HCT116 (cell line): Measurements from ENCODE around the gene KRT2. TPM values are rescaled to one million over a fixed set of nuclear protein-coding genes. Genes with fewer than 3 reads are reported as not detected.

ENCODE experiments used
- ATAC-seq: fragments of 200-7000 bp; cut with Tn5 transposase; 2 replicates; pipeline ENCODE4 v1.9.1; 2020; ENCODE audit warnings: mild to moderate bottlenecking, moderate library complexity
- BruUV-seq: library from RNA; stranded (reverse); fragments of 400-500 nt; replicated peaks from 2 replicates; lab custom pipeline; 2021; lab: Mats Ljungman, UMichigan
- CTCF ChIA-PET: fragments of 300-600 bp; sonication (Branson Sonifier 250); formaldehyde crosslinking; loops from one replicate; lab custom pipeline; 2021; ENCODE audit warnings: antibody characterized with exemption; lab: Charles Lee
- POLR2A ChIA-PET: fragments of 300-600, 350-600 bp; sonication (Branson Sonifier 250); formaldehyde crosslinking; loops from one replicate; lab custom pipeline; 2021; ENCODE audit warnings: antibody characterized with exemption; lab: Charles Lee
- RAD21 ChIA-PET, 2 experiments: fragments of 300-600 bp; sonication (Branson Sonifier 250); formaldehyde crosslinking; loops; one replicate each; lab custom pipeline; 2023; ENCODE audit warnings: low total read pairs in 2 of 2; ENCODE audit not compliant: uncharacterized antibody in 2 of 2, unreplicated experiment in 2 of 2, low non-redundant PET in 1 of 2; lab: Charles Lee
- DNase-seq: peaks from one replicate; pipeline ENCODE4 v3.0.0-alpha.2; 2010; ENCODE audit warnings: low read depth, low spot score
- H2AFZ ChIP-seq: fragments of 200-600 bp; shearing (Covaris generic), sonication (generic); 2 replicates; pipeline ENCODE4 v1.6.1; 2017; ENCODE audit warnings: low read depth, mixed run types, mixed read lengths, antibody characterized with exemption, low read length; ENCODE audit not compliant: poor library complexity, severe bottlenecking
- H3K27ac ChIP-seq: 2 replicates; pipeline ENCODE4 v1.5.1; 2012; ENCODE audit warnings: low read depth, low read length
- H3K27me3 ChIP-seq: fragments of 200-600 bp; sonication (generic); 2 replicates; pipeline ENCODE4 v1.6.1; 2016; ENCODE audit warnings: mixed run types, low read length, mixed read lengths; ENCODE audit not compliant: insufficient read depth
- H3K36me3 ChIP-seq, 2 experiments: fragments of 200-500 bp in 1 of 2; fragments of 200-600 bp in 1 of 2; sonication (Bioruptor generic) in 1 of 2; sonication (generic) in 1 of 2; 2 replicates each; pipeline versions ENCODE4 v1.5.1 to v1.6.1; 2014 to 2016; ENCODE audit warnings: low read length in 2 of 2, inconsistent platforms in 1 of 2, mixed read lengths in 1 of 2, mixed run types in 1 of 2; ENCODE audit not compliant: insufficient read depth in 2 of 2, control insufficient read depth in 1 of 2
- H3K4me1 ChIP-seq, 2 experiments: fragments of 200-600 bp in 1 of 2; sonication (generic) in 1 of 2; 2 replicates each; pipeline versions ENCODE4 v1.5.1 to v1.6.1; 2012 to 2017; ENCODE audit warnings: low read length in 2 of 2, inconsistent platforms in 1 of 2, mild to moderate bottlenecking in 1 of 2, mixed read lengths in 1 of 2, mixed run types in 1 of 2, moderate library complexity in 1 of 2; ENCODE audit not compliant: insufficient read depth in 2 of 2, control insufficient read depth in 1 of 2
- H3K4me2 ChIP-seq: fragments of 200-600 bp; sonication (generic); 2 replicates; pipeline ENCODE4 v1.6.1; 2017; ENCODE audit warnings: mixed run types, low read length, mixed read lengths
- H3K4me3 ChIP-seq, 2 experiments: fragments of 200-600 bp in 1 of 2; sonication (generic) in 1 of 2; replicated peaks in 1 of 2; 2 replicates each; pipeline ENCODE4 v1.5.1; 2011 to 2016; ENCODE audit warnings: low read length in 2 of 2, control low read depth in 1 of 2, low read depth in 1 of 2, mild to moderate bottlenecking in 1 of 2, mixed read lengths in 1 of 2, mixed run types in 1 of 2
- H3K79me2 ChIP-seq: fragments of 200-600 bp; sonication (generic); 2 replicates; pipeline ENCODE4 v1.6.1; 2017; ENCODE audit warnings: mild to moderate bottlenecking, mixed run types, low read length, moderate library complexity, mixed read lengths; ENCODE audit not compliant: insufficient read depth
- H3K9ac ChIP-seq: fragments of 200-600 bp; sonication (generic); 2 replicates; pipeline ENCODE4 v1.6.1; 2016; ENCODE audit warnings: low read length, mixed read lengths
- H3K9me2 ChIP-seq: fragments of 200-600 bp; sonication (generic), shearing (Covaris generic); 2 replicates; pipeline ENCODE4 v1.6.1; 2017; ENCODE audit warnings: mixed run types, mild to moderate bottlenecking, moderate library complexity; ENCODE audit not compliant: insufficient read depth
- H3K9me3 ChIP-seq, 2 experiments: fragments of 200-500 bp in 1 of 2; fragments of 200-600 bp in 1 of 2; sonication (Bioruptor generic) in 1 of 2; sonication (generic) in 1 of 2; 2 replicates each; pipeline ENCODE4 v1.6.1; 2014 to 2017; ENCODE audit warnings: low read length in 2 of 2, mixed read lengths in 2 of 2, inconsistent platforms in 1 of 2, low read depth in 1 of 2, mild to moderate bottlenecking in 1 of 2, mixed run types in 1 of 2, moderate library complexity in 1 of 2; ENCODE audit not compliant: control insufficient read depth in 1 of 2, insufficient read depth in 1 of 2
- H4K20me1 ChIP-seq: fragments of 200-600 bp; sonication (generic), shearing (Covaris generic); 2 replicates; pipeline ENCODE4 v1.6.1; 2017; ENCODE audit warnings: mixed run types, mild to moderate bottlenecking, moderate library complexity; ENCODE audit not compliant: insufficient read depth
- EZH2 ChIP-seq: fragments of 200-600 bp; sonication (generic); IDR thresholded peaks from 2 replicates; pipeline ENCODE4 v1.6.1; 2017; ENCODE audit warnings: antibody characterized with exemption, mixed run types
- YY1 ChIP-seq: IDR thresholded peaks from 2 replicates; pipeline ENCODE4 v1.6.1; 2011; ENCODE audit warnings: low read length, low read depth, moderate library complexity, mild to moderate bottlenecking; ENCODE audit not compliant: insufficient replicate concordance; ENCODE audit errors: extremely low read depth
- ZBTB33 ChIP-seq: IDR thresholded peaks from 2 replicates; pipeline ENCODE4 v1.6.1; 2011; ENCODE audit warnings: mild to moderate bottlenecking, low read length, moderate library complexity; ENCODE audit not compliant: insufficient replicate concordance; ENCODE audit errors: extremely low read depth
- ZNF274 ChIP-seq: fragments of 200-500 bp; sonication (Bioruptor generic); IDR thresholded peaks from 2 replicates; pipeline ENCODE4 v1.6.1; 2014; ENCODE audit warnings: mild to moderate bottlenecking, low read depth, low read length, inconsistent platforms
- intact Hi-C: fragments of 100-400 bp; cut with micrococcal nuclease; formaldehyde crosslinking; loops from 2 replicates; pipeline ENCODE4 v1.10.0; 2022
- total RNA-seq: library from RNA; stranded (reverse); gene quantifications from one replicate; pipeline ENCODE4 v1.2.1, GENCODE V29; 2021; ENCODE audit not compliant: unreplicated experiment
- TF ChIP-seq, protein P1 (sequence below): IDR thresholded peaks from 2 replicates; pipeline ENCODE4 v1.6.1; 2012
- TF ChIP-seq, protein P2 (sequence below), 3 experiments: fragments of 200-600 bp in 1 of 3; sonication (generic) in 1 of 3; IDR thresholded peaks in 2 of 3; conservative IDR thresholded peaks in 1 of 3; 2 replicates each; pipeline ENCODE4 v1.5.1; 2012 to 2017; ENCODE audit warnings: low read depth in 2 of 3, low read length in 2 of 3, antibody characterized with exemption in 1 of 3, borderline replicate concordance in 1 of 3, control low read depth in 1 of 3, mild to moderate bottlenecking in 1 of 3, mixed read lengths in 1 of 3, mixed run types in 1 of 3, moderate library complexity in 1 of 3; ENCODE audit not compliant: insufficient read depth in 1 of 3

Gene KRT2
- total RNA-seq, 1 experiment from 2014 or later, result not detected

GRCh38 chr12:52616680-52617402 is 35.2 kb downstream of the KRT2 start:
- no peak overlapping the region for H3K27ac ChIP-seq
- H3K9me2 ChIP-seq, result no peaks in the 10 kb centered on the region
- H3K9me3 ChIP-seq, result no peaks in the 10 kb centered on the region
- H3K9ac ChIP-seq, result no peak overlapping the region
- no peaks in the 10 kb centered on the region for H3K4me1 ChIP-seq
- no peaks in the 10 kb centered on the region for H3K27me3 ChIP-seq
- no peak overlapping the region for H2AFZ ChIP-seq
- no TSS peak for BruUV-seq
- CTCF ChIA-PET, result no interaction called here
- intact Hi-C loops, result no loop called here
- RAD21 ChIA-PET, result no interaction called here
- no peak overlapping the region for H3K4me3 ChIP-seq
- POLR2A ChIA-PET, result no interaction called here
- H4K20me1 ChIP-seq, result no peaks in the 10 kb centered on the region
- TF ChIP-seq, protein P1, sequence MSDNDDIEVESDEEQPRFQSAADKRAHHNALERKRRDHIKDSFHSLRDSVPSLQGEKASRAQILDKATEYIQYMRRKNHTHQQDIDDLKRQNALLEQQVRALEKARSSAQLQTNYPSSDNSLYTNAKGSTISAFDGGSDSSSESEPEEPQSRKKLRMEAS, result no peak
- TF ChIP-seq YY1 (no peak), ZBTB33 (no peak)
- TF ChIP-seq, all 23 proteins: peak for 0
- H3K4me2 ChIP-seq, result no peak overlapping the region
- DNase-seq (no peak), ATAC-seq (no peak)
- no peaks in the 10 kb centered on the region for H3K79me2 ChIP-seq
- H3K36me3 ChIP-seq, result no peaks in the 10 kb centered on the region

DNA sequence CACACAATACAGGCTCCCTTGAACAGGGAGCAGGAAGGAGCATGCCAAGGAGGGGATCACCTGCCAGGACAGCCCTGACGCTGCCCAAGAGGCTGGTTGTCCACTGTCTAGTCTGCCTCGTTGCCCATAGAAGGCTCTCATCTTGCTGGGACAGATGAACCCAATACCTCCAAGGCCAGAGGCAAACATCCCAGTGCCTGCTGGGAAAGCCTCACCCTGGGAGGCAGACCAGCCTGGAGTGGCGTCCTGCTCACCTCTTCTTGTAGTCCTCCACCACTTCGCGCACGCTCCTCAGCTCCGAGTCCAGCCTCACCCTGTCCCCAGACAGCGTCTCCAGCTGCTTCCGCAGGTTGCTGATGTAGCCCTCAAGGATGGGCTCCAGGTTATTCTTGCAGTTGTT is 36.1 kb downstream of the KRT2 start:
- no peak overlapping the region for H3K4me3 ChIP-seq
- CTCF ChIA-PET, result no interaction called here
- H4K20me1 ChIP-seq, result no peaks in the 10 kb centered on the region
- H3K4me1 ChIP-seq, result no peaks in the 10 kb centered on the region
- ATAC-seq (no peak), DNase-seq (no peak)
- no peak overlapping the region for H3K27ac ChIP-seq
- H3K36me3 ChIP-seq, result no peaks in the 10 kb centered on the region
- no peaks in the 10 kb centered on the region for H3K9me3 ChIP-seq
- POLR2A ChIA-PET, result no interaction called here
- H2AFZ ChIP-seq, result no peak overlapping the region
- no peaks in the 10 kb centered on the region for H3K79me2 ChIP-seq
- H3K27me3 ChIP-seq, result no peaks in the 10 kb centered on the region
- H3K9me2 ChIP-seq, result no peaks in the 10 kb centered on the region
- TF ChIP-seq, protein P1, result no peak
- no peak for TF ChIP-seq ZNF274
- TF ChIP-seq EZH2, result no peak
- TF ChIP-seq, protein P2, sequence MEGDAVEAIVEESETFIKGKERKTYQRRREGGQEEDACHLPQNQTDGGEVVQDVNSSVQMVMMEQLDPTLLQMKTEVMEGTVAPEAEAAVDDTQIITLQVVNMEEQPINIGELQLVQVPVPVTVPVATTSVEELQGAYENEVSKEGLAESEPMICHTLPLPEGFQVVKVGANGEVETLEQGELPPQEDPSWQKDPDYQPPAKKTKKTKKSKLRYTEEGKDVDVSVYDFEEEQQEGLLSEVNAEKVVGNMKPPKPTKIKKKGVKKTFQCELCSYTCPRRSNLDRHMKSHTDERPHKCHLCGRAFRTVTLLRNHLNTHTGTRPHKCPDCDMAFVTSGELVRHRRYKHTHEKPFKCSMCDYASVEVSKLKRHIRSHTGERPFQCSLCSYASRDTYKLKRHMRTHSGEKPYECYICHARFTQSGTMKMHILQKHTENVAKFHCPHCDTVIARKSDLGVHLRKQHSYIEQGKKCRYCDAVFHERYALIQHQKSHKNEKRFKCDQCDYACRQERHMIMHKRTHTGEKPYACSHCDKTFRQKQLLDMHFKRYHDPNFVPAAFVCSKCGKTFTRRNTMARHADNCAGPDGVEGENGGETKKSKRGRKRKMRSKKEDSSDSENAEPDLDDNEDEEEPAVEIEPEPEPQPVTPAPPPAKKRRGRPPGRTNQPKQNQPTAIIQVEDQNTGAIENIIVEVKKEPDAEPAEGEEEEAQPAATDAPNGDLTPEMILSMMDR (IDR thresholded peaks at IDR 0.05 in 2 of 3, conservative IDR thresholded peaks at IDR 0.05 in 1 of 3; ENCODE audit: borderline replicate concordance in 1 of 3, insufficient read depth in 1 of 3, low read depth in 2 of 3, low read length in 2 of 3), result no peak
- no peak overlapping the region for H3K9ac ChIP-seq
- no TSS peak for BruUV-seq
- intact Hi-C loops, result no loop called here
- RAD21 ChIA-PET, result no interaction called here
- H3K4me2 ChIP-seq, result no peak overlapping the region
